ENCODE results near the gene RASGEF1B. TPM values are rescaled to one million over a fixed set of nuclear protein-coding genes. Genes with fewer than 3 reads are reported as not detected.

The RASGEF1B gene
- total RNA-seq, 1 experiment from 2014 or later, result 8.1 TPM

DNA sequence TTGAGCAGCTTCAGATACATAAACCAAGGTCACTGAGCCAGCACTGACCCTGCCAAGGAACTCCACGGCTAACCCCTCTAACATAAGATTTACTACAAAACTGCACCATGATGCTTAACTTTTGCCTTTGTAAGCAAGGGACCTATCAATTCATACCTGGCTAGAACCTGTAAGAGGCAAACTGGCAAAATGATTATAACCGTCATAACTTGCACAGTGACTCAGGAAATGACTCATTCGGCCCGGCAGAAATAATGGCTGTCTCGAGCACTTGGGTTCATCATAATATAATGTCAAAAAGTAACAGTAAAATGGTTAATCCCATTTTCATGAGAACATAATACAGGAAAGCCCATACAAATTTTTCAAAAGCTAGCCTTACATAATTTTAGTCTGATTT is 17.2 kb downstream of the RASGEF1B start:
- Histone ChIP-seq H3K36me3 (ENCODE audit: insufficient read depth, low read length, poor library complexity, severe bottlenecking) (no peaks in the 10 kb centered on the region), H3K4me1 (ENCODE audit: insufficient read depth, low read length, poor library complexity, severe bottlenecking) (no peaks in the 10 kb centered on the region), H3K27me3 (replicated peaks; ENCODE audit: insufficient read depth, low read depth, low read length, poor library complexity) (no peaks in the 10 kb centered on the region), H3K4me3 (ENCODE audit: low read depth, low read length, poor library complexity, severe bottlenecking) (no peak overlapping the region), H3K9me3 (ENCODE audit: low read depth, low read length, poor library complexity, severe bottlenecking) (no peaks in the 10 kb centered on the region), H3K27ac (ENCODE audit: low read depth, low read length, poor library complexity, severe bottlenecking) (no peak overlapping the region)
- TF ChIP-seq, protein P1, sequence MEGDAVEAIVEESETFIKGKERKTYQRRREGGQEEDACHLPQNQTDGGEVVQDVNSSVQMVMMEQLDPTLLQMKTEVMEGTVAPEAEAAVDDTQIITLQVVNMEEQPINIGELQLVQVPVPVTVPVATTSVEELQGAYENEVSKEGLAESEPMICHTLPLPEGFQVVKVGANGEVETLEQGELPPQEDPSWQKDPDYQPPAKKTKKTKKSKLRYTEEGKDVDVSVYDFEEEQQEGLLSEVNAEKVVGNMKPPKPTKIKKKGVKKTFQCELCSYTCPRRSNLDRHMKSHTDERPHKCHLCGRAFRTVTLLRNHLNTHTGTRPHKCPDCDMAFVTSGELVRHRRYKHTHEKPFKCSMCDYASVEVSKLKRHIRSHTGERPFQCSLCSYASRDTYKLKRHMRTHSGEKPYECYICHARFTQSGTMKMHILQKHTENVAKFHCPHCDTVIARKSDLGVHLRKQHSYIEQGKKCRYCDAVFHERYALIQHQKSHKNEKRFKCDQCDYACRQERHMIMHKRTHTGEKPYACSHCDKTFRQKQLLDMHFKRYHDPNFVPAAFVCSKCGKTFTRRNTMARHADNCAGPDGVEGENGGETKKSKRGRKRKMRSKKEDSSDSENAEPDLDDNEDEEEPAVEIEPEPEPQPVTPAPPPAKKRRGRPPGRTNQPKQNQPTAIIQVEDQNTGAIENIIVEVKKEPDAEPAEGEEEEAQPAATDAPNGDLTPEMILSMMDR (conservative IDR thresholded peaks at IDR 0.05; ENCODE audit: low read depth, low read length), result no peak
- TF ChIP-seq EZH2 (IDR thresholded peaks at IDR 0.05; ENCODE audit: borderline replicate concordance, low read depth, low read length, poor library complexity, severe bottlenecking), result no peak
- intact Hi-C loops (cut with micrococcal nuclease; ENCODE audit: unreplicated experiment), result no loop called here
- BruUV-seq (replicated peaks), result no TSS peak
- DNase-seq (ENCODE audit: low spot score), result peak; percentile 38
- POLR2A ChIA-PET (ENCODE audit: low non-redundant PET), result no interaction called here
- CTCF ChIA-PET, result no interaction called here

DNA sequence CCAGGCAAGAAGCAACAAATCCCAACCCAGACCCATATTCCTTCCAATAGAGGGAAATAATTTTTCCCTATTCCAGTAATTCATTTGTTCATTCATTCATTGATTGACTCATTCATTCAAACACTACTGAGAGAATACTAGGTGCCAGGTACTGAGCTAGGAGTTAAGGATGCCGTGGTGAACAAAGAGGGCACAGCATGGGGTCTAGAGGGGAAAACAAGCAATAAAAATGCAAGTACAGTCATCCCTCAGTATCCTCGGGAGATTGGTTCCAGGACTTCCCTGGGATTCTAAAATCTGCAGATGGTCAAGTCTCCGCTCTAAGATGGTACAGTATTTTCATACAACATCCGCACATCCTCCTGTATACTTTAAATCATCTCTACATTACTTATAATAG is 18.7 kb downstream of the RASGEF1B start:
- no peaks in the 10 kb centered on the region for H3K4me1 ChIP-seq (ENCODE audit: insufficient read depth, low read length, poor library complexity, severe bottlenecking)
- TF ChIP-seq EZH2 (IDR thresholded peaks at IDR 0.05; ENCODE audit: borderline replicate concordance, low read depth, low read length, poor library complexity, severe bottlenecking), result no peak
- TF ChIP-seq, protein P1 (conservative IDR thresholded peaks at IDR 0.05; ENCODE audit: low read depth, low read length), result no peak
- ChIA-PET POLR2A (ENCODE audit: low non-redundant PET) (no interaction called here), CTCF (no interaction called here)
- no peak overlapping the region for H3K4me3 ChIP-seq (ENCODE audit: low read depth, low read length, poor library complexity, severe bottlenecking)
- no peak overlapping the region for H3K27ac ChIP-seq (ENCODE audit: low read depth, low read length, poor library complexity, severe bottlenecking)
- BruUV-seq (replicated peaks), result no TSS peak
- H3K27me3 ChIP-seq (replicated peaks; ENCODE audit: insufficient read depth, low read depth, low read length, poor library complexity), result no peaks in the 10 kb centered on the region
- H3K36me3 ChIP-seq (ENCODE audit: insufficient read depth, low read length, poor library complexity, severe bottlenecking), result no peaks in the 10 kb centered on the region
- no peak for DNase-seq (ENCODE audit: low spot score)
- intact Hi-C loops (cut with micrococcal nuclease; ENCODE audit: unreplicated experiment), result no loop called here
- no peaks in the 10 kb centered on the region for H3K9me3 ChIP-seq (ENCODE audit: low read depth, low read length, poor library complexity, severe bottlenecking)

DNA sequence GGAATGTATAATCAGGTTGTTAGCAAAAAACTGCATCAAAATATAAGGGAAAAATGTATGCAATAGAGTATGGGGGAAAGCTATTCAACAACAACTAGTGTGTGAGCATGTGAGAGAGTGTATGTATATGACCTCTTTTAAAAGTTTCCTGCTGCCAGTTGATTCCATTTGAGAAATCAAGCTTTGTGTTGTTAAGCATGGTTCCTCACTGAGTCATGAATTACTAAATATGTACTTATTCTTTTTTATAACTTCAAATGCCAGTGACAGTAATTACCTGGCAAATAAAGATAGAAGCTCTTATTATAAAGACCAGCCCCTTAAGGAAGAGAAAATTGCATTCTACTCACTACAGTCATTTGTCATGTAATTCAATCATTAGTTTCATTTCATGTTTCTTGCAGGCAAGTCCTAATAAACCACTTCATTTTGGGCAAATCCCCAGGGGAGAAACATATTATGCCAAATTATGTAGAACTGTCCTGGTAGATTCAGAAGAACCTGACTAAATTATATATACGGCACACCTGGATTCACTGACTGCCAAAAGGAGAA is 19.2 kb downstream of the RASGEF1B start:
- ChIA-PET CTCF (no interaction called here), POLR2A (ENCODE audit: low non-redundant PET) (no interaction called here)
- Histone ChIP-seq H3K4me1 (ENCODE audit: insufficient read depth, low read length, poor library complexity, severe bottlenecking) (no peaks in the 10 kb centered on the region), H3K27me3 (replicated peaks; ENCODE audit: insufficient read depth, low read depth, low read length, poor library complexity) (no peaks in the 10 kb centered on the region), H3K9me3 (ENCODE audit: low read depth, low read length, poor library complexity, severe bottlenecking) (no peaks in the 10 kb centered on the region), H3K27ac (ENCODE audit: low read depth, low read length, poor library complexity, severe bottlenecking) (no peak overlapping the region), H3K36me3 (ENCODE audit: insufficient read depth, low read length, poor library complexity, severe bottlenecking) (no peaks in the 10 kb centered on the region), H3K4me3 (ENCODE audit: low read depth, low read length, poor library complexity, severe bottlenecking) (no peak overlapping the region)
- BruUV-seq (replicated peaks), result no TSS peak
- TF ChIP-seq, protein P1 (conservative IDR thresholded peaks at IDR 0.05; ENCODE audit: low read depth, low read length), result no peak
- no peak for TF ChIP-seq EZH2 (IDR thresholded peaks at IDR 0.05; ENCODE audit: borderline replicate concordance, low read depth, low read length, poor library complexity, severe bottlenecking)
- intact Hi-C loops (cut with micrococcal nuclease; ENCODE audit: unreplicated experiment), result no loop called here
- no peak for DNase-seq (ENCODE audit: low spot score)
